ENCODE measurements around the gene SRD5A3.

The SRD5A3 gene

GRCh38 chr4:55345980-55346850 lies at the start of gene SRD5A3:
SRD5A3 (plus strand) TSS chr4:55346242; CDS start chr4:55346337, 95 bp downstream.
- peak; percentile 31 for DNase-seq (ENCODE audit: low read depth)
- peak within 1 kb of the TSS; percentile 66 for H3K4me3 ChIP-seq (ENCODE audit: low read depth, low read length)

DNA sequence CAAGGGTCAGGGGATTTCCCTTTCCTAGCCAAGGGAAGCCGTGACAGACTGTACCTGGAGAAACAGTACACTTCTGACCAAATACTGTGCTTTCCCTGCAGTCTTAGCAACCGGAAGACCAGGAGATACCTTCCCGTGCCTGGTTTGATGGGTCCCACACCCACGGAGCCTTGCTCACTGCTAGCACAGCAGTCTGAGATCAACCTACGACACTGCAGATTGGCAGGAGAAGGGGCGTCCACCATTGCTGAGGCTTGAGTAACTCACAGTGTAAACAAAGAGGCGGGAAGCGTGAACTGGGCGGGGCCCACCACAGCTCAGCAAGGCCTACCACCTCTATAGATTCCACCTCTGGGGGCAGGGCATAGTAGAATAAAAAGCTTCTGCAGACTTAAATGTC lies 48.7 kb upstream of the SRD5A3 start:
- no peak for DNase-seq (ENCODE audit: low read depth)
- H3K4me3 ChIP-seq (ENCODE audit: low read depth, low read length), result no peak overlapping the region

GRCh38 chr4:55303760-55304165 lies 42.3 kb upstream of the SRD5A3 start:
- H3K4me3 ChIP-seq (ENCODE audit: low read depth, low read length), result no peak overlapping the region
- DNase-seq (ENCODE audit: low read depth), result no peak

- no peak for DNase-seq (ENCODE audit: low read depth)
- H3K4me3 ChIP-seq (ENCODE audit: low read depth, low read length), result no peak overlapping the region
These were observed 41.7 kb upstream of the SRD5A3 start for GRCh38 chr4:55304303-55304702.

DNA sequence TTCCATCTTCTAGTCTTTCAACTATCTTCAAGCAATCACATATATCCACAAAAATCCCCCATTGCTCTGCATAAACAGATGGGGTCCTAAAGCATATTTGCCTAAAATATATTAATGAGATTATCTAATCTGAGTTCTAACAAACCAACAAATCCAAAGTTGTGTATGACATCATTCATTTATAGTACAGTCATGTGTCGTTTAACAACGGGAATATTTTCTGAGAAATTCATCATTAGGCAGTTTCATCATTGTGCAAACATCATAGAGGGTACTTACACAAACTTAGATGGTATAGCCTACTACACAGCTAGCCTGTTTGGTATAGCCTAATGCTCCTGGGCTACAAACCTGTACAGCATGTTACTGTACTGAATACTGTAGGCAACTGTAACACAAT lies 38.0 kb upstream of the SRD5A3 start:
- DNase-seq (ENCODE audit: low read depth), result no peak
- no peak overlapping the region for H3K4me3 ChIP-seq (ENCODE audit: low read depth, low read length)

DNA sequence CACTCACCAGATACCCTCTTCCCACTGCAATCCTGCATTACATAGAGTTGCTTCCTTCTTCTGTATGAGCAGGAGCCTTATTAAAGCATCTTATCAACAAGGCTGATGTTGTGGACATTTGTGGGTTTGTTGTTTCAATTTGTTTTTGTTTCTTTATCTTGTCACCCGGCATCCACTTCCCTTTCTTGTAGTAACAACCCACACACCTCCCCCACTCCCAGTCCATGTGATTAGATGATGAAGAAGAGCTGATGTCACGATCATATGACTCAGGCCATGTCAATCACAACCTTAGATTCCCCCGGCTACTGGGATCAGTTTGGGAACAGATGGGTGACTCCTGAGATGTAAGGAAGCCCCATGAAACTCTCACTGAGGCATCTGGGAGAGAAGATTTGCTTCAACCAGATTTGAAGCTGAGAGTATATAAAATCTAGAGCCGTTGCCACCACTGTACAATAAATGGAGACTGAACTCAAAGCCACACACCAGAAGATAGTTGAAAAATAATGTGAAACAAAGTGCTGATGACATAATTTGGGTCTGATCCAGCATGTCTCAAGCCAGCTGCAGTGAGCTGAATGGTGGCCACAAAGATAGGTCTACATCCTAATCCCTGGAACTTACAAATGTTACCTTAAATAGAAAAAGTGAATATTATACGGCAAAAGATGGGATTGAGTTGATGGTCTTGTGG lies 34.1 kb upstream of the SRD5A3 start:
- no peak for DNase-seq (ENCODE audit: low read depth)
- no peak overlapping the region for H3K4me3 ChIP-seq (ENCODE audit: low read depth, low read length)

- no peak overlapping the region for H3K4me3 ChIP-seq (ENCODE audit: low read depth, low read length)
- DNase-seq (ENCODE audit: low read depth), result no peak
These were observed 33.4 kb upstream of the SRD5A3 start for GRCh38 chr4:55312489-55313101.

DNA sequence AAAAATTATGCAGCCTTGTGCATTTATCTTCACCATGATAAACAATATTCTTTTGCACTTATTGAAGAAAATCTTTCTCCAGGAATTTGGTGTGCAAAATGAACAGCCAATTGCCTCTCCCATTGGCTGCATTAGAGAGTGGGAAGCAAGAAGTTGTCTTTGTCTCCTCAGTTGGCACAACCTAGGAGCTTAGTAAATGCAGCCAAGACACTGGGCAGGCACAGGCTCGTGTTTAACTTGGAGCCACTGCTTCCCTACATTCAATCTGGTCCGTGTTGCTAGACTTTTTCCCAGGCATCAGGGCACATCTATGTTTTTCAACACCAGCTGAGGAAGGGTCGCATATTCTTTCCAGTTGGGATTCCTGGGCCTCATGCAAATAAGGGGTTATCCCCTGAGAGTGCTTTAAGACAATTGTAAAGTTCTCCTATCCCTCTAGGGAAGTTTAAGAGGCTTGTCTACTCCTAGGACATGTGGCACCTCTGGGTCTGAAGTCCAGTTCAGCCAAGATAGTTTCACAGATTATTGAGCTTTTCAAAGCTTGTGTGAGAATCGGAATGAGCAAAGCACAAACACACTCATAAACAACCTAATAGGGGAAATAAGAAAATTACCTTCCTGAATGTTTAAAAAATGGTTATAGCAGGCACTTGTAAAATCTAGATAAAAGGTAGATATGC lies 31.8 kb upstream of the SRD5A3 start:
- no peak overlapping the region for H3K4me3 ChIP-seq (ENCODE audit: low read depth, low read length)
- no peak for DNase-seq (ENCODE audit: low read depth)

GRCh38 chr4:55318175-55319129 lies 27.6 kb upstream of the SRD5A3 start:
- no peak overlapping the region for H3K4me3 ChIP-seq (ENCODE audit: low read depth, low read length)
- no peak for DNase-seq (ENCODE audit: low read depth)

- no peak overlapping the region for H3K4me3 ChIP-seq (ENCODE audit: low read depth, low read length)
- peak; percentile 30 for DNase-seq (ENCODE audit: low read depth)
These were observed 24.3 kb upstream of the SRD5A3 start for GRCh38 chr4:55321707-55322264.

DNA sequence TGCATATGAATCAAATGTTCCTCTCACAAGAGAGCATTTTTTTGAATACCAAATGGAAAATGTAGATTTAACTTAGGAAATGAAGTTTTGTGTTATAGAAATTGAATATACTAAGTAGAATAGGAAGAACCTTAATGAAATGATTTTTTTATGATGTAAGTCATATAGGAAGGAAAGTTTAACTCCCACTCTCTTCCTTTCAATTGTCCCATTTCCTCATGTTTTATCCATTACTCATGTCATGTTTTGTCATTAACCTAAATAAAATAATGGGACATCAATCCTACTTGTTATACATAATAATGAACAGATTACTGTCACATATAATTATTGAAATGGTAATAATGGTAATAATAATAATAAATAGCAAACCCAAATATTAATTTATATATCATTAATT lies 22.7 kb upstream of the SRD5A3 start:
- H3K4me3 ChIP-seq (ENCODE audit: low read depth, low read length), result no peak overlapping the region
- no peak for DNase-seq (ENCODE audit: low read depth)

DNA sequence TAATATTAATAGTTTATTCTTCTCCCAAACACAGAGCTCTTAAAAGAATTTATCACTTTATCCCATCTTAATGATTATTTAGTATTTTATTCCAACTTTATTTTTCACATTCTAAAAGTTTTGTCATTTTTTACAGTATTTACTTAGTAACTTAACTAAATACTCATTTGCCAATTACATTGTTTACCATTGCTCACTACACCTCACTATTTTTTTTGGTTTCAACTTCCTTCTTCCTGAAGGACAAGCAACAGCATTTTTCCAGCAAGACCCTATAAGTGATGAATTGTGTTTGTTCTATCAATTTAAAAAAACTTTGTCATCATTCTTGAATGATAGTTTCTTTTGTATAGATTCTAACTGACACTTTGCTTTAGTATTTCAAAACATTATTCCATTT lies 19.4 kb upstream of the SRD5A3 start:
- no peak overlapping the region for H3K4me3 ChIP-seq (ENCODE audit: low read depth, low read length)

DNA sequence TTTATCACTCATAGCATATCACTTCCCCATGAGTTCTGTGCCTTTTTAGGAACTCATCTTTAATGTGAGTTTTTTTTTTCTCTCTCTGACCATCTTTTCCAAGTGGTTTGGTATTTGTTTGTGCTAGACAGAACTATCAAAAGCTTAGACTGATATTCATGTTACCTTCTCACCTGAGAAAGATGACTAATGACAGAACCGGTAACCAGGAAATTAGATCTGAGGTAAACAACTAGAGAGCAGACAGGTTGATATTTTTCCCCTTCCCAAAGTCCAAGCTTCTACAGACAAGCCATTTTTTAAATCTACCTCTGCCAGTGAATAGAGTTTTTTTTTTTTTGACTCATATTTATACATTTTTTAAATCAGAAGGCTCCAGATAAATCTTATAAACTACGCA lies 17.0 kb upstream of the SRD5A3 start:
- H3K4me3 ChIP-seq (ENCODE audit: low read depth, low read length), result no peak overlapping the region
- DNase-seq (ENCODE audit: low read depth), result no peak

More for the DNA sequence above, 19.4 kb upstream of the SRD5A3 start:
- no peak for DNase-seq (ENCODE audit: low read depth)

DNA sequence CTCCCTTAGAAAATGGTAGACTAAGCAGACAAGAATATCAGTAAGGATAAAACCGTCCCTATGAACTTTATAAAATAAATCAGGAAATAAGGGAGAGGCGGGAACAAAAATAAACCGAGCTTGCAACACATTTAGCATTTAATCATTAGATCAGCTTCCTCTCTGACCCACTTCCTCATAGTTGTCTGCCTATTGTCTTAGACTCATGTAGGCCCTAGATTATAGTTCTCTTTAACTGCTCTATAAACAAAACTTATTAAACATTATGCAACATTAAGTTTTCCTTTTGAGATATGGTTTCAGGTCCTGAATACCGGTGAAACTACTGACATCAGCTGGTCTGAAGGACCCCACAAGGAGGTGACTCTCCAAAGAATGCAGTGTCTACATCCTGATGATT lies 15.8 kb upstream of the SRD5A3 start:
- H3K4me3 ChIP-seq (ENCODE audit: low read depth, low read length), result no peak overlapping the region
- no peak for DNase-seq (ENCODE audit: low read depth)

GRCh38 chr4:55336138-55337034 lies 9.7 kb upstream of the SRD5A3 start:
- H3K4me3 ChIP-seq (ENCODE audit: low read depth, low read length), result no peak overlapping the region
- no peak for DNase-seq (ENCODE audit: low read depth)

- no peak for DNase-seq (ENCODE audit: low read depth)
- no peak overlapping the region for H3K4me3 ChIP-seq (ENCODE audit: low read depth, low read length)
These were observed 8.1 kb upstream of the SRD5A3 start for GRCh38 chr4:55337944-55338343.

DNA sequence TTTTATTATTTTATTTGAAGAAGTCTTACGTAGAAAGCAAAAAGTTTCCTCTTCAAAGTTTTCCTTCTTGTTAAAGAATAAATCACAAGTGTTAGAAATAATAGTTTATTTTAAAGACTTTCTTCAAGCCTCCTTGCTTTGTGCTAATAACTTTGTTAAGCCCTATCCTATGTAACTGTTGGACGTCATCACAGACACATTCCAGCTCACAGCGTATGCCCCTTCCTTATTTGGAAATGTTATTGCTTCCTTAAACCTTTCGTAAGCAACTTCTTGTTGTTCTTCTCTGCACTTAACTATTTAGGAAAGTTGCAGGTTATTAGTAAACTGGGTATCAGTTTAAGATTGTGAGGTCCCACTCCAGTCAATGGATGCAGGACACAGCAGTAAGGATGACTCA lies 7.6 kb upstream of the SRD5A3 start:
- DNase-seq (ENCODE audit: low read depth), result no peak
- no peak overlapping the region for H3K4me3 ChIP-seq (ENCODE audit: low read depth, low read length)

GRCh38 chr4:55340266-55340665 lies 5.8 kb upstream of the SRD5A3 start:
- DNase-seq (ENCODE audit: low read depth), result no peak
- no peak overlapping the region for H3K4me3 ChIP-seq (ENCODE audit: low read depth, low read length)

All from skeletal muscle cell (primary cell).